ENCODE measurements around the gene CCDC24.

DNA sequence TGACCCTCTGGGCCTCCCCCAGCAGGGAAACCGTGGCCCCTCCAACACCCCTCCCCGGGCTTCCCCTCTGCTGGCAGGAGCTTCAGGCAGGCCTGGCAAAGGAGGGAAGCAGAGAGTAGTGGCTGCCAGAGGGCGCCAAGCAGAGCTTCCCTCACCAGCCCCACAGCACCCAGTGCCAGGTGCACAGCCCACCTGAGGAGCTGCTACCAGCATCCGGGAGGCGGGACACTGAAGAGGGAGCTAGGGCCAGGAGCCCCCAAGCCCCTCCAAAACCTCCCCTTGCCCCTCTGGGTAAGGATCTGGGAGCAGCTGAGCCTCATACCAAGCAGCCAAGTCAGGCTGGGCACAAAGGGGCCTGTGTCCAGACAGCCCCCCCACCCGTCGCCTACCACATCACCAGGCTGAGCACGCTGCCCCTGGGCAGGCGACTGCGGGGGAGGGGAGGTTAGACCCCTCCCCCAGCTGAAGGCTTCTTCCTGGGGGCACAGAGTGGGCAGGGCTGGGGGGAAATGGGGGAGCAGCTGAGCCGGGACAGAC lies 19.6 kb downstream of the CCDC24 start:
- TF ChIP-seq, protein P1, sequence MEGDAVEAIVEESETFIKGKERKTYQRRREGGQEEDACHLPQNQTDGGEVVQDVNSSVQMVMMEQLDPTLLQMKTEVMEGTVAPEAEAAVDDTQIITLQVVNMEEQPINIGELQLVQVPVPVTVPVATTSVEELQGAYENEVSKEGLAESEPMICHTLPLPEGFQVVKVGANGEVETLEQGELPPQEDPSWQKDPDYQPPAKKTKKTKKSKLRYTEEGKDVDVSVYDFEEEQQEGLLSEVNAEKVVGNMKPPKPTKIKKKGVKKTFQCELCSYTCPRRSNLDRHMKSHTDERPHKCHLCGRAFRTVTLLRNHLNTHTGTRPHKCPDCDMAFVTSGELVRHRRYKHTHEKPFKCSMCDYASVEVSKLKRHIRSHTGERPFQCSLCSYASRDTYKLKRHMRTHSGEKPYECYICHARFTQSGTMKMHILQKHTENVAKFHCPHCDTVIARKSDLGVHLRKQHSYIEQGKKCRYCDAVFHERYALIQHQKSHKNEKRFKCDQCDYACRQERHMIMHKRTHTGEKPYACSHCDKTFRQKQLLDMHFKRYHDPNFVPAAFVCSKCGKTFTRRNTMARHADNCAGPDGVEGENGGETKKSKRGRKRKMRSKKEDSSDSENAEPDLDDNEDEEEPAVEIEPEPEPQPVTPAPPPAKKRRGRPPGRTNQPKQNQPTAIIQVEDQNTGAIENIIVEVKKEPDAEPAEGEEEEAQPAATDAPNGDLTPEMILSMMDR (IDR thresholded peaks at IDR 0.05; ENCODE audit: low read length): no peak
- TF ChIP-seq EZH2phosphoT487 (IDR thresholded peaks at IDR 0.05; ENCODE audit: low read length): no peak

Measured in MM.1S (cell line).